Endothelial cell of umbilical vein (primary cell): ENCODE data around the gene PPP1R15B. TPM values are rescaled to one million over a fixed set of nuclear protein-coding genes. Genes with fewer than 3 reads are reported as not detected.

ENCODE experiments used
- BruUV-seq: library from RNA; stranded (reverse); fragments of 400-500 nt; replicated peaks from 2 replicates; lab custom pipeline; 2021; lab: Mats Ljungman, UMichigan
- CTCF ChIA-PET: fragments of 300-600, 350-600 bp; sonication (Branson Sonifier 250); formaldehyde crosslinking; loops from one replicate; lab custom pipeline; 2021; ENCODE audit warnings: antibody characterized with exemption, inconsistent platforms; lab: Charles Lee
- POLR2A ChIA-PET: fragments of 300-600, 350-600 bp; sonication (Branson Sonifier 250); formaldehyde crosslinking; loops from one replicate; lab custom pipeline; 2021; ENCODE audit warnings: antibody characterized with exemption, inconsistent platforms; lab: Charles Lee
- DNase-seq: peaks from one replicate; pipeline ENCODE4 v3.0.0-alpha.2; 2011; ENCODE audit warnings: low read depth, low spot score
- FAIRE-seq: peaks from 2 replicates; lab custom pipeline; 2011; peaks lifted over from hg19 to GRCh38; lab: Jason Lieb, UNC
- H2AFZ ChIP-seq: 2 replicates; pipeline ENCODE4 v1.6.0; 2012; ENCODE audit warnings: low read depth, low read length, control low read depth, inconsistent platforms
- H3K27ac ChIP-seq: 2 replicates; pipeline ENCODE4 v1.5.1; 2011; ENCODE audit warnings: low read depth, mild to moderate bottlenecking, control low read depth, low read length, moderate library complexity; ENCODE audit not compliant: insufficient read depth
- H3K27me3 ChIP-seq, 2 experiments: 2 replicates each; pipeline versions ENCODE4 v1.6.0 to v1.6.1; 2011; ENCODE audit warnings: low read length in 2 of 2, mixed read lengths in 1 of 2; ENCODE audit not compliant: control insufficient read depth in 2 of 2, insufficient read depth in 2 of 2
- H3K36me3 ChIP-seq, 2 experiments: 2 replicates in 1 of 2; 3 replicates in 1 of 2; pipeline ENCODE4 v1.5.1; 2011; ENCODE audit warnings: low read length in 2 of 2, mild to moderate bottlenecking in 1 of 2, moderate library complexity in 1 of 2; ENCODE audit not compliant: control insufficient read depth in 2 of 2, insufficient read depth in 2 of 2; ENCODE audit errors: extremely low read depth in 1 of 2
- H3K4me1 ChIP-seq: 3 replicates; pipeline ENCODE4 v1.5.1; 2011; ENCODE audit warnings: mild to moderate bottlenecking, low read length; ENCODE audit not compliant: control insufficient read depth, insufficient read depth; ENCODE audit errors: extremely low read depth
- H3K4me2 ChIP-seq: 2 replicates; pipeline ENCODE4 v1.6.1; 2011; ENCODE audit warnings: low read length, control low read depth, mixed read lengths; ENCODE audit not compliant: insufficient read depth
- H3K4me3 ChIP-seq, 3 experiments: fragments of 200-600 bp in 1 of 3; sonication (generic), shearing (Covaris generic) in 1 of 3; replicated peaks in 1 of 3; 2 replicates each; pipeline ENCODE4 v1.5.1; 2011 to 2016; ENCODE audit warnings: control low read depth in 3 of 3, low read length in 3 of 3, mild to moderate bottlenecking in 2 of 3, inconsistent platforms in 1 of 3, low read depth in 1 of 3, moderate library complexity in 1 of 3; ENCODE audit not compliant: insufficient read depth in 1 of 3
- H3K79me2 ChIP-seq: 2 replicates; pipeline ENCODE4 v1.6.0; 2012; ENCODE audit warnings: low read length, inconsistent platforms; ENCODE audit not compliant: control insufficient read depth, insufficient read depth
- H3K9ac ChIP-seq: replicated peaks from 2 replicates; pipeline ENCODE3; 2011; ENCODE audit warnings: low read length, control low read depth; ENCODE audit not compliant: insufficient read depth; ENCODE audit errors: extremely low read depth
- H3K9me1 ChIP-seq: replicated peaks from 3 replicates; pipeline ENCODE4 v1.6.0; 2011; ENCODE audit warnings: mild to moderate bottlenecking, low read length; ENCODE audit not compliant: control insufficient read depth, insufficient read depth; ENCODE audit errors: extremely low read depth
- H3K9me3 ChIP-seq: replicated peaks from 2 replicates; pipeline ENCODE4 v1.5.1; 2012; ENCODE audit warnings: low read length, inconsistent platforms; ENCODE audit not compliant: control insufficient read depth, insufficient read depth
- H4K20me1 ChIP-seq: replicated peaks from 2 replicates; pipeline ENCODE3; 2011; ENCODE audit warnings: mild to moderate bottlenecking, low read length; ENCODE audit not compliant: control insufficient read depth, insufficient read depth; ENCODE audit errors: extremely low read depth
- FOS ChIP-seq: IDR thresholded peaks from 2 replicates; pipeline ENCODE4 v1.6.1; 2011; ENCODE audit warnings: mild to moderate bottlenecking, low read length, moderate library complexity, borderline replicate concordance; ENCODE audit not compliant: insufficient read depth
- GATA2 ChIP-seq: IDR thresholded peaks from 2 replicates; pipeline ENCODE4 v1.7.0; 2011; ENCODE audit warnings: low read depth, mild to moderate bottlenecking, moderate library complexity, mixed read lengths, low read length; ENCODE audit not compliant: insufficient read length, insufficient read depth
- MYC ChIP-seq: IDR thresholded peaks from one replicate; pipeline ENCODE4 v1.6.1; 2011; ENCODE audit warnings: mild to moderate bottlenecking, low read depth, low read length
- POLR2AphosphoS5 ChIP-seq: IDR thresholded peaks from 2 replicates; pipeline ENCODE4 v1.6.1; 2012; ENCODE audit warnings: low read depth, mild to moderate bottlenecking, control low read depth, low read length, moderate library complexity; ENCODE audit not compliant: insufficient read depth
- dilution Hi-C: fragments of 300-500 bp; cut with MboI; formaldehyde crosslinking; loops from one replicate; pipeline ENCODE4 v1.15.0; 2019; ENCODE audit warnings: low sequenced_read_pairs; ENCODE audit not compliant: extremely low pct_ligation_motif_present
- intact Hi-C: fragments of 100-400 bp; cut with micrococcal nuclease; formaldehyde crosslinking; loops from one replicate; pipeline ENCODE4 v1.10.0; 2022
- polyA plus RNA-seq, 4 experiments: library from polyadenylated mRNA; depleted of rRNA in 3 of 4; stranded (reverse) in 3 of 4; unstranded in 1 of 4; fragments of >200 nt; gene quantifications; 2 replicates each; pipeline versions ENCODE4 v1.2.1 to v1.2.3, GENCODE V29; 2011 to 2012; ENCODE audit warnings: missing spikeins in 1 of 4
- total RNA-seq: library from RNA; stranded (reverse); gene quantifications from 2 replicates; pipeline ENCODE4 v1.2.3, GENCODE V29; 2021
- TF ChIP-seq, protein P1 (sequence below), 2 donors: IDR thresholded peaks; 1 replicate in 1 of 2; 2 replicates in 1 of 2; pipeline ENCODE4 v1.5.1; 2011; ENCODE audit warnings: low read length in 2 of 2, mild to moderate bottlenecking in 2 of 2, moderate library complexity in 2 of 2, control low read depth in 1 of 2, inconsistent platforms in 1 of 2, low read depth in 1 of 2; ENCODE audit not compliant: insufficient read depth in 1 of 2; ENCODE audit errors: extremely low read depth in 1 of 2
- TF ChIP-seq, protein P2 (sequence below): IDR thresholded peaks from 2 replicates; pipeline ENCODE4 v1.6.1; 2011; ENCODE audit not compliant: insufficient read depth, insufficient read length

PPP1R15B gene
- total and polyA plus RNA-seq, 2 donors (not counting 3 experiments of a cell fraction or from before 2014, with no cell fraction given), result 16.8 to 39.8 TPM

DNA sequence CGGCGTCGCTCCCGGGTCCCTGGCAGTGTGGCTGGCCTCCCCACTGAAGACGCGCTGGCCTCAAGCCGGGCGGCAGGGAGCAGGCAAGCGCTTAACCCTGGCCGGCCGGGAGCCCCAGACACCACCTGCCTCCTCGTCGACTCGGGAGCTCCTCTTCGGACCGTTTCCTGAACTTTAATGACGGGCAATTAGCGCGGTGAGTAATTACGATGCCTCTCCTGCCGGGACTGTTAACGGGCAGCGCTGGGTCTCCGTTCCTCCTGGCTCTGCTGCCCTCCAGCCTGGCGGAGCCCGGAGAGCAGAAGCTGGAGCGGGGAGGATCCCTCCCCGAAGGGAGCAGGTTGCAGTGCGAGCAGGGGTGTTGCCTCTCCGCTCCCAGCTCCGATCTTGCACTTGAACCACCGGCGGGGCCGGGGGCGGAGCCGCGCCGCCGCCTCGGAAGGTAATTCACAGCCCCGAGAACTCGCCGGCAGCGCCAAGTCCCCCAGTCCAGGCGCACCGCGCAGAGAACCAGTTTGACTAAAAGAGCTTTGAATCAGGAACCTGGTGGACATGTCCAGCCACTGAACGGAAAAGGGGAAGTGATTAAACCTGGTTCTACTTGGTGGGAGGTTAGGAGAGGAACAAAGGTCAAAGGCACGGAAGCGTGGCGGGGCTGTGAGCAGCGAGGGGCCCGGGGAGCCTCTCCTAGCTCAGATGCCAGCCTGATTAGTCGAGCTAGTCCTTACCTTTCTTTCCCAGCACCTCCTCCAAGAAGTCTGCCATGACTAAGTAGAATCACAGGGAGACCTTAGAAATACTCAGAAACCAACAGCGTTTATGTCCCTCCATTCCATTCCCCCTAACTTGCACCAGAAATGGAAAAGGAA, 33.6 kb downstream of the PPP1R15B start:
- H3K4me3 ChIP-seq, result peak overlapping the region; percentile 47 to 68 (median 57)
- H3K4me2 ChIP-seq, result peak overlapping the region; percentile 81
- no peaks in the 10 kb centered on the region for H3K79me2 ChIP-seq
- H3K9me1 ChIP-seq, result no peaks in the 10 kb centered on the region
- CTCF ChIA-PET, result interaction anchor here (1.0 to 11.1 kb wide), 14 partner anchors 9 to 215 kb away, joined by 4 to 164 read pairs (median 6); partner anchors contain the start of genes GOLT1A and PLEKHA6
- peak overlapping the region; percentile 62 for H3K9ac ChIP-seq
- intact Hi-C loops, result loop anchor here (1.0 kb wide), 1 partner anchor 20 kb away; no protein-coding TSS in a partner anchor
- H3K27ac ChIP-seq, result peak overlapping the region; percentile 33
- POLR2A ChIA-PET, result interaction anchor here (0.6 to 1.2 kb wide), 3 partner anchors 12 to 187 kb away, joined by 3 to 4 read pairs (median 3); no protein-coding TSS in a partner anchor
- no peaks in the 10 kb centered on the region for H3K27me3 ChIP-seq
- H3K36me3 ChIP-seq, result no peaks in the 10 kb centered on the region
- dilution Hi-C loops, result no loop called here
- H2AFZ ChIP-seq, result peak overlapping the region; percentile 97
- BruUV-seq, result no TSS peak
- FAIRE-seq (peak; percentile 91), DNase-seq (peak; percentile 45)
- no peaks in the 10 kb centered on the region for H4K20me1 ChIP-seq
- TF ChIP-seq, protein P1, sequence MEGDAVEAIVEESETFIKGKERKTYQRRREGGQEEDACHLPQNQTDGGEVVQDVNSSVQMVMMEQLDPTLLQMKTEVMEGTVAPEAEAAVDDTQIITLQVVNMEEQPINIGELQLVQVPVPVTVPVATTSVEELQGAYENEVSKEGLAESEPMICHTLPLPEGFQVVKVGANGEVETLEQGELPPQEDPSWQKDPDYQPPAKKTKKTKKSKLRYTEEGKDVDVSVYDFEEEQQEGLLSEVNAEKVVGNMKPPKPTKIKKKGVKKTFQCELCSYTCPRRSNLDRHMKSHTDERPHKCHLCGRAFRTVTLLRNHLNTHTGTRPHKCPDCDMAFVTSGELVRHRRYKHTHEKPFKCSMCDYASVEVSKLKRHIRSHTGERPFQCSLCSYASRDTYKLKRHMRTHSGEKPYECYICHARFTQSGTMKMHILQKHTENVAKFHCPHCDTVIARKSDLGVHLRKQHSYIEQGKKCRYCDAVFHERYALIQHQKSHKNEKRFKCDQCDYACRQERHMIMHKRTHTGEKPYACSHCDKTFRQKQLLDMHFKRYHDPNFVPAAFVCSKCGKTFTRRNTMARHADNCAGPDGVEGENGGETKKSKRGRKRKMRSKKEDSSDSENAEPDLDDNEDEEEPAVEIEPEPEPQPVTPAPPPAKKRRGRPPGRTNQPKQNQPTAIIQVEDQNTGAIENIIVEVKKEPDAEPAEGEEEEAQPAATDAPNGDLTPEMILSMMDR (IDR thresholded peaks at IDR 0.05; ENCODE audit: extremely low read depth in 1 of 2, insufficient read depth in 1 of 2, low read depth in 1 of 2, low read length in 2 of 2), result no peak
- TF ChIP-seq FOS (peak; percentile 37), MYC (no peak), GATA2 (peak; percentile 62), POLR2AphosphoS5 (peak; percentile 22)
- TF ChIP-seq, protein P2, sequence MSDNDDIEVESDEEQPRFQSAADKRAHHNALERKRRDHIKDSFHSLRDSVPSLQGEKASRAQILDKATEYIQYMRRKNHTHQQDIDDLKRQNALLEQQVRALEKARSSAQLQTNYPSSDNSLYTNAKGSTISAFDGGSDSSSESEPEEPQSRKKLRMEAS, result no peak
- peaks cover 21% of the 10 kb centered on the region for H3K4me1 ChIP-seq
- H3K9me3 ChIP-seq, result no peaks in the 10 kb centered on the region
